Chondrocyte (in vitro differentiated cells): ENCODE results near the gene UNG. TPM values are rescaled to one million over a fixed set of nuclear protein-coding genes. Genes with fewer than 3 reads are reported as not detected.

ENCODE experiments used
- DNase-seq: peaks from one replicate; pipeline ENCODE4 v3.0.0; 2021; ENCODE audit warnings: mixed read lengths, low spot score
- H3K27ac Mint-ChIP-seq: one replicate; pipeline ENCODE4 v1.8.0; 2021; ENCODE audit warnings: mild to moderate bottlenecking, moderate library complexity, mixed read lengths; ENCODE audit not compliant: unreplicated experiment
- H3K27me3 Mint-ChIP-seq: 2 replicates; pipeline ENCODE4 v1.8.0; 2021; ENCODE audit warnings: low read depth, mixed read lengths
- H3K36me3 Mint-ChIP-seq: 2 replicates; pipeline ENCODE4 v1.8.0; 2021; ENCODE audit warnings: low read depth, mixed read lengths
- H3K4me1 Mint-ChIP-seq: 2 replicates; pipeline ENCODE4 v1.8.0; 2021; ENCODE audit warnings: low read depth, mild to moderate bottlenecking, mixed read lengths
- H3K4me3 Mint-ChIP-seq: one replicate; pipeline ENCODE4 v1.8.0; 2021; ENCODE audit warnings: mild to moderate bottlenecking, moderate library complexity, mixed read lengths; ENCODE audit not compliant: unreplicated experiment
- H3K9me3 Mint-ChIP-seq: 2 replicates; pipeline ENCODE4 v1.8.0; 2021; ENCODE audit warnings: low read depth, mixed read lengths
- total RNA-seq: library from RNA; stranded (reverse); gene quantifications from 3 replicates; pipeline ENCODE4 v1.2.1, GENCODE V29; 2021
- TF ChIP-seq, protein P1 (sequence below): fragments of 200-600 bp; sonication (generic); IDR thresholded peaks from 2 replicates; pipeline ENCODE4 v1.5.0; 2021; ENCODE audit warnings: antibody characterized with exemption, mild to moderate bottlenecking, moderate library complexity

UNG gene
- total RNA-seq, 1 donor from 2014 or later, result 13.6 TPM

- H3K27ac Mint-ChIP-seq, result no peak overlapping the region
- H3K4me3 Mint-ChIP-seq, result no peak overlapping the region
- H3K9me3 Mint-ChIP-seq, result no peaks in the 10 kb centered on the region
Observed at GRCh38 chr12:109115404-109115757, 18.0 kb downstream of the UNG start.

GRCh38 chr12:109115758-109116610, 18.6 kb downstream of the UNG start, which contains the start of gene ACACB:
ACACB (plus strand) TSS chr12:109116587; CDS start chr12:109139406, 22,819 bp downstream.
- DNase-seq, result no peak
- H3K9me3 Mint-ChIP-seq, result no peaks in the 10 kb centered on the region
- H3K4me1 Mint-ChIP-seq, result peaks cover 19% of the 10 kb centered on the region
- H3K4me3 Mint-ChIP-seq, result no peak within 1 kb of the TSS
- H3K27ac Mint-ChIP-seq, result peak within 1 kb of the TSS; percentile 57
- no peaks in the 10 kb centered on the region for H3K27me3 Mint-ChIP-seq
- no peaks in the 10 kb centered on the region for H3K36me3 Mint-ChIP-seq
- TF ChIP-seq, protein P1, sequence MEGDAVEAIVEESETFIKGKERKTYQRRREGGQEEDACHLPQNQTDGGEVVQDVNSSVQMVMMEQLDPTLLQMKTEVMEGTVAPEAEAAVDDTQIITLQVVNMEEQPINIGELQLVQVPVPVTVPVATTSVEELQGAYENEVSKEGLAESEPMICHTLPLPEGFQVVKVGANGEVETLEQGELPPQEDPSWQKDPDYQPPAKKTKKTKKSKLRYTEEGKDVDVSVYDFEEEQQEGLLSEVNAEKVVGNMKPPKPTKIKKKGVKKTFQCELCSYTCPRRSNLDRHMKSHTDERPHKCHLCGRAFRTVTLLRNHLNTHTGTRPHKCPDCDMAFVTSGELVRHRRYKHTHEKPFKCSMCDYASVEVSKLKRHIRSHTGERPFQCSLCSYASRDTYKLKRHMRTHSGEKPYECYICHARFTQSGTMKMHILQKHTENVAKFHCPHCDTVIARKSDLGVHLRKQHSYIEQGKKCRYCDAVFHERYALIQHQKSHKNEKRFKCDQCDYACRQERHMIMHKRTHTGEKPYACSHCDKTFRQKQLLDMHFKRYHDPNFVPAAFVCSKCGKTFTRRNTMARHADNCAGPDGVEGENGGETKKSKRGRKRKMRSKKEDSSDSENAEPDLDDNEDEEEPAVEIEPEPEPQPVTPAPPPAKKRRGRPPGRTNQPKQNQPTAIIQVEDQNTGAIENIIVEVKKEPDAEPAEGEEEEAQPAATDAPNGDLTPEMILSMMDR, result no peak

More at GRCh38 chr12:109115404-109115757, 18.0 kb downstream of the UNG start:
- Mint-ChIP-seq H3K36me3 (no peaks in the 10 kb centered on the region), H3K27me3 (no peaks in the 10 kb centered on the region), H3K4me1 (peaks cover 24% of the 10 kb centered on the region)
- TF ChIP-seq, protein P1, result no peak
- DNase-seq, result no peak

GRCh38 chr12:109116611-109116949, 19.2 kb downstream of the UNG start:
- TF ChIP-seq, protein P1, result no peak
- Mint-ChIP-seq H3K9me3 (no peaks in the 10 kb centered on the region), H3K36me3 (no peaks in the 10 kb centered on the region), H3K27me3 (no peaks in the 10 kb centered on the region), H3K4me1 (peaks cover 15% of the 10 kb centered on the region), H3K27ac (no peak overlapping the region), H3K4me3 (no peak overlapping the region)
- DNase-seq, result no peak

- H3K9me3 Mint-ChIP-seq, result no peaks in the 10 kb centered on the region
Observed at GRCh38 chr12:109120095-109120494, 22.7 kb downstream of the UNG start.

DNA sequence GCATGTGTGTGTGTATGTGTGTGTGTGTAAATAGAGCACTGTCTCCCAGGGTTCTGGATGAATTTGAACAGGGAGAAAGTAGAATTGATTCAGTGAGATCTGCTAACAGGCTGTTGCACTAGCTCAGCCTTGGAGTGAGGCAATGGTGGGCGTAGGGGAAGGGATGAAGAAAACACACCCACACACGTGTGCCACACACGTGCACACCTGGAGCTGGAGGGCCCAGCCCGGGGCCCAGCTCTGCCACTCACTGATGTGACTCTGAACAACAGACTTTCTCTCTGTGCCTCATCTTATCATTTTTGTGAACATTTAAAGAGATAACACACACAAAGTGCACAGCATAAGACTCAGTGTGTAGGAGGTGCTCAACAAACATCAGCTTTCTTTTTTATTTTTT, 23.2 kb downstream of the UNG start:
- Mint-ChIP-seq H3K4me1 (peaks cover 5% of the 10 kb centered on the region), H3K27ac (no peak overlapping the region), H3K4me3 (no peak overlapping the region), H3K9me3 (no peaks in the 10 kb centered on the region), H3K27me3 (no peaks in the 10 kb centered on the region), H3K36me3 (no peaks in the 10 kb centered on the region)
- TF ChIP-seq, protein P1, result no peak
- DNase-seq, result no peak

More at GRCh38 chr12:109120095-109120494, 22.7 kb downstream of the UNG start:
- Mint-ChIP-seq H3K36me3 (no peaks in the 10 kb centered on the region), H3K4me3 (no peak overlapping the region), H3K27me3 (no peaks in the 10 kb centered on the region), H3K27ac (no peak overlapping the region), H3K4me1 (peaks cover 6% of the 10 kb centered on the region)
- no peak for DNase-seq
- TF ChIP-seq, protein P1, result no peak
